WTC11 (cell line): ENCODE results near the gene ARVCF. TPM values are rescaled to one million over a fixed set of nuclear protein-coding genes. Genes with fewer than 3 reads are reported as not detected.

ENCODE experiments used
- ATAC-seq: fragments of 200-7000 bp; cut with Tn5 transposase; 2 replicates; pipeline ENCODE4 v1.10.0; 2021; ENCODE audit warnings: mild to moderate bottlenecking, moderate library complexity
- CTCF ChIA-PET: fragments of 300-600 bp; sonication (Branson Sonifier 250); formaldehyde crosslinking; loops from one replicate; lab custom pipeline; 2021; ENCODE audit warnings: antibody characterized with exemption; lab: Charles Lee
- POLR2A ChIA-PET: fragments of 350-600 bp; sonication (Branson Sonifier 250); formaldehyde crosslinking; loops from one replicate; lab custom pipeline; 2021; ENCODE audit warnings: antibody characterized with exemption; lab: Charles Lee
- DNase-seq: peaks from one replicate; pipeline ENCODE4 v3.0.0; 2021; ENCODE audit warnings: low spot score
- H3K27ac Mint-ChIP-seq: 2 replicates; pipeline ENCODE4 v1.8.0; 2021; ENCODE audit warnings: mixed read lengths
- H3K27me3 Mint-ChIP-seq: 2 replicates; pipeline ENCODE4 v1.8.0; 2021; ENCODE audit warnings: low read depth, mild to moderate bottlenecking, moderate library complexity, mixed read lengths
- H3K36me3 Mint-ChIP-seq: 2 replicates; pipeline ENCODE4 v1.8.0; 2021; ENCODE audit warnings: mixed read lengths
- H3K4me1 Mint-ChIP-seq: 2 replicates; pipeline ENCODE4 v1.8.0; 2022; ENCODE audit warnings: mixed read lengths
- H3K4me3 Mint-ChIP-seq: 2 replicates; pipeline ENCODE4 v1.8.0; 2021; ENCODE audit warnings: mild to moderate bottlenecking, moderate library complexity, mixed read lengths
- H3K9me3 Mint-ChIP-seq: 2 replicates; pipeline ENCODE4 v1.8.0; 2021; ENCODE audit warnings: mixed read lengths
- ATF3 ChIP-seq: sonication (generic); formaldehyde crosslinking; conservative IDR thresholded peaks from 2 replicates; pipeline ENCODE4 v1.8.1; 2022; ENCODE audit warnings: mild to moderate bottlenecking, missing genetic modification reagents
- ATF6 ChIP-seq: sonication (generic); formaldehyde crosslinking; IDR thresholded peaks from 2 replicates; pipeline ENCODE4 v1.8.1; 2023; ENCODE audit warnings: mild to moderate bottlenecking, missing genetic modification reagents
- E2F4 ChIP-seq: sonication (generic); formaldehyde crosslinking; IDR thresholded peaks from 2 replicates; pipeline ENCODE4 v1.8.1; 2022; ENCODE audit warnings: low read depth, mild to moderate bottlenecking, moderate library complexity, missing genetic modification reagents, borderline replicate concordance
- GRHL2 ChIP-seq: fragments of 250-450 bp; sonication (Bioruptor Pico); IDR thresholded peaks from 2 replicates; pipeline ENCODE4 v1.8.0; 2022; ENCODE audit warnings: mild to moderate bottlenecking, moderate library complexity; ENCODE audit not compliant: insufficient replicate concordance, severe bottlenecking
- HMGA2 ChIP-seq: fragments of 250-450 bp; sonication (Bioruptor Pico); IDR thresholded peaks from 2 replicates; pipeline ENCODE4 v1.4.0; 2021; ENCODE audit warnings: mild to moderate bottlenecking, moderate library complexity
- JUN ChIP-seq: sonication (generic); formaldehyde crosslinking; IDR thresholded peaks from 2 replicates; pipeline ENCODE4 v1.8.0; 2023; ENCODE audit warnings: mild to moderate bottlenecking, missing genetic modification reagents
- MAX ChIP-seq: sonication (generic); formaldehyde crosslinking; IDR thresholded peaks from 2 replicates; pipeline ENCODE4 v1.8.0; 2022; ENCODE audit warnings: mild to moderate bottlenecking, missing genetic modification reagents
- NFATC4 ChIP-seq: fragments of 250-450 bp; sonication (Bioruptor Pico); IDR thresholded peaks from 2 replicates; pipeline ENCODE4 v1.9.0; 2021; ENCODE audit warnings: mild to moderate bottlenecking
- NR2C2 ChIP-seq: sonication (generic); formaldehyde crosslinking; IDR thresholded peaks from 2 replicates; pipeline ENCODE4 v1.8.0; 2022; ENCODE audit warnings: mild to moderate bottlenecking, missing genetic modification reagents
- PREB ChIP-seq: sonication (generic); formaldehyde crosslinking; IDR thresholded peaks from 2 replicates; pipeline ENCODE4 v1.8.1; 2022; ENCODE audit warnings: mild to moderate bottlenecking, missing genetic modification reagents, moderate library complexity, borderline replicate concordance
- RELA ChIP-seq: sonication (generic); formaldehyde crosslinking; IDR thresholded peaks from 2 replicates; pipeline ENCODE4 v1.8.1; 2022; ENCODE audit warnings: missing genetic modification reagents, mild to moderate bottlenecking, borderline replicate concordance
- TP53 ChIP-seq: sonication (generic); formaldehyde crosslinking; IDR thresholded peaks from 2 replicates; pipeline ENCODE4 v1.8.1; 2023; ENCODE audit warnings: mild to moderate bottlenecking, missing genetic modification reagents
- USF1 ChIP-seq: sonication (generic); formaldehyde crosslinking; IDR thresholded peaks from 2 replicates; pipeline ENCODE4 v1.8.0; 2022; ENCODE audit warnings: mild to moderate bottlenecking, missing genetic modification reagents
- ZMAT4 ChIP-seq: fragments of 250-450 bp; sonication (Bioruptor Pico); IDR thresholded peaks from 2 replicates; pipeline ENCODE4 v1.9.0; 2021; ENCODE audit warnings: mild to moderate bottlenecking
- ZSCAN18 ChIP-seq: fragments of 250-450 bp; sonication (Bioruptor Pico); IDR thresholded peaks from 2 replicates; pipeline ENCODE4 v2.1.2; 2022; ENCODE audit warnings: mild to moderate bottlenecking, moderate library complexity
- total RNA-seq: library from RNA; stranded (reverse); gene quantifications from 3 replicates; pipeline ENCODE4 v1.2.3, GENCODE V29; 2021
- TF ChIP-seq, protein P1 (sequence below): sonication (generic); formaldehyde crosslinking; IDR thresholded peaks from 2 replicates; pipeline ENCODE4 v1.8.0; 2022; ENCODE audit warnings: mild to moderate bottlenecking, missing genetic modification reagents
- TF ChIP-seq, protein P2 (sequence below): sonication (generic); formaldehyde crosslinking; conservative IDR thresholded peaks from 2 replicates; pipeline ENCODE4 v1.8.1; 2023; ENCODE audit warnings: mild to moderate bottlenecking, low read depth, missing genetic modification reagents, moderate library complexity

Gene ARVCF
- total RNA-seq, 1 experiment from 2014 or later: 65.4 TPM

DNA sequence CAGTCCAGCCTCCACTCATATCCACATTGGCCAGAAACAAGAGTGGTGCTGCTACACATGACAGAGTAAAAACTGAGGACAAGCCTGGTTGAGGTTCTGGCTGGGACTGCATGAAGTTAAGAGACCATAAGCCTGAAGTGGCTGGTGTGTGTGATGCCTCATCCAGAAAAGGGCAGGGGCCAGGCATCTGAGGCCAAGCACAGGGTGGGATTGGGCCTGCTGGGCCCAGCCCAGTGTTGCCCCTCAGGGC, 25.3 kb downstream of the ARVCF start:
- Mint-ChIP-seq H3K4me1 (peaks cover under 1% of the 10 kb centered on the region; the same call in 1 of the 2 replicates), H3K27me3 (no peaks in the 10 kb centered on the region), H3K9me3 (no peaks in the 10 kb centered on the region), H3K36me3 (no peaks in the 10 kb centered on the region), H3K27ac (no peak overlapping the region), H3K4me3 (no peak overlapping the region)
- TF ChIP-seq HMGA2 (CRISPR knock-in tag): no peak
- TF ChIP-seq, protein P1, sequence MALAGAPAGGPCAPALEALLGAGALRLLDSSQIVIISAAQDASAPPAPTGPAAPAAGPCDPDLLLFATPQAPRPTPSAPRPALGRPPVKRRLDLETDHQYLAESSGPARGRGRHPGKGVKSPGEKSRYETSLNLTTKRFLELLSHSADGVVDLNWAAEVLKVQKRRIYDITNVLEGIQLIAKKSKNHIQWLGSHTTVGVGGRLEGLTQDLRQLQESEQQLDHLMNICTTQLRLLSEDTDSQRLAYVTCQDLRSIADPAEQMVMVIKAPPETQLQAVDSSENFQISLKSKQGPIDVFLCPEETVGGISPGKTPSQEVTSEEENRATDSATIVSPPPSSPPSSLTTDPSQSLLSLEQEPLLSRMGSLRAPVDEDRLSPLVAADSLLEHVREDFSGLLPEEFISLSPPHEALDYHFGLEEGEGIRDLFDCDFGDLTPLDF (CRISPR knock-in tag): no peak
- POLR2A ChIA-PET: no interaction called here
- CTCF ChIA-PET: interaction anchor here (0.8 to 2.0 kb wide), 3 partner anchors 18 to 38 kb away, joined by 4 to 7 read pairs (median 4); no protein-coding TSS in a partner anchor
- DNase-seq: no peak
- no peak for ATAC-seq

DNA sequence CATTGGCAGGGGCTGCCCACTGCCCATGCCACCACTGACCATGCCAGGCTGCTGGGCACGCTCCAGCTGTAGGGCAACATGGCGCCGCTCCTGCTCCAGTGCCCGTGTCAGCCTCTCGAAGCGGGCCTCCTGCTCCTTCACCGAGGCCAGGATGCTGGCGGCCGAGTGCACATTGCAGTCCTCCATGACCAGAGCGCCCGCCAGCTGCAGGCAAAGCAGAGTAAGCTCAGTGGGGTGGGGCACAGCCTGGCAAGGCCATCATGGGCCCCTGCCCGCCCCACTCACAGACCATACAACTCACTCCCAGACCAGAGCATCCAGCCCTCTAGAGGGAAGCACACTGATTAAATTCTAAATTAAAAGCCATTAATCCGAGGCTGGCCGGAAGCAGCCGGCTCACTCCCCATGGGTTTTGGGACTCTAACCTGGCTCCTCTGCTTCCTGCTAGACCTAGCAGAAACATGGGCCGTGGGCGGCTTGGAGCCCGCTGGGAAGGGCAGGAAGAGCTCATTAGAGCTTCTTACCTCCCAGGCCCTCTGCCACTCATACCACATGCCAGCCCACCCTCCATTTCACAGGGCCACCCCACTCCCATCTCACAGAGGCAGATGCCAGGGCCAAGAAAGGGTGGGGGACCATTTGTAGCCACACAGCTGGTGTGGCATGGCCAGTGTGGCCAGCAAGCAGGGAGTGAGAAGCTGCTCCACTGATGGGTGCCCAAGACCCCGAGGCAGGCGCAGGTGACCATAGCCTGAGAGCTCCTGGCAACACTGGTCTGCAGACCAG, 25.8 kb downstream of the ARVCF start:
- POLR2A ChIA-PET: no interaction called here
- no peak for DNase-seq
- Mint-ChIP-seq H3K27ac (no peak overlapping the region), H3K9me3 (no peaks in the 10 kb centered on the region), H3K4me3 (no peak overlapping the region), H3K27me3 (no peaks in the 10 kb centered on the region), H3K4me1 (peaks cover 5% of the 10 kb centered on the region; the same call in 1 of the 2 replicates), H3K36me3 (no peaks in the 10 kb centered on the region)
- TF ChIP-seq E2F4 (CRISPR knock-in tag) (no peak), GRHL2 (CRISPR knock-in tag) (no peak), PREB (CRISPR knock-in tag) (no peak), ZMAT4 (CRISPR knock-in tag) (no peak), MAX (CRISPR knock-in tag) (no peak), USF1 (no peak)
- ATAC-seq: no peak
- CTCF ChIA-PET: interaction anchor here (0.8 to 3.3 kb wide), 6 partner anchors 17 to 37 kb away, joined by 3 to 18 read pairs (median 4); no protein-coding TSS in a partner anchor

DNA sequence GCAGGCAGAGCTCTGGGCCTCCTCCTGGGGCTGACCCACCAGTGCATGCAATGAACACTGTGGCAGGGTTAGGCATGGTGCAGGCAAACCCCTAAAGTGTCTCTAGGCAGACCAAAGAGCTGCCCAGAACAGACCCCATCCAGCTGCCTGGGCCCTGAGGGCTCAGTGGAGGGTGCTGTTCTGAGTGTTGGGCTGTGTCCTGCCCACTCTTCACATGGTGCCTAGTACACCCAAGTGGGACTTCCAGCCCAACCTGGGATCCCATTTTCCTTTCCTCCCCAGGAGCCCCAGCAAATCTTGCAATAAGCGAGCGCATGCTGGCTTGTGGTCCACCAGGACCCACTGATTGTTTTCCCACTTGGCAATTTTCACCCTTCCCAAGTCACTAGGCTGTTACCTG, 26.4 kb downstream of the ARVCF start:
- ChIA-PET POLR2A (interaction anchor here (1.0 kb wide), 1 partner anchor 9 kb away, joined by 3 read pairs; no protein-coding TSS in a partner anchor), CTCF (interaction anchor here (1.0 to 3.3 kb wide), 4 partner anchors 16 to 37 kb away, joined by 3 to 18 read pairs (median 5); no protein-coding TSS in a partner anchor)
- H3K4me3 Mint-ChIP-seq: no peak overlapping the region
- DNase-seq: no peak
- TF ChIP-seq NFATC4 (no peak), ATF6 (CRISPR knock-in tag) (no peak), TP53 (no peak), ZSCAN18 (no peak), JUN (CRISPR knock-in tag) (no peak), ZMAT4 (CRISPR knock-in tag) (no peak), NR2C2 (no peak), RELA (no peak), ATF3 (no peak)
- TF ChIP-seq, protein P2, sequence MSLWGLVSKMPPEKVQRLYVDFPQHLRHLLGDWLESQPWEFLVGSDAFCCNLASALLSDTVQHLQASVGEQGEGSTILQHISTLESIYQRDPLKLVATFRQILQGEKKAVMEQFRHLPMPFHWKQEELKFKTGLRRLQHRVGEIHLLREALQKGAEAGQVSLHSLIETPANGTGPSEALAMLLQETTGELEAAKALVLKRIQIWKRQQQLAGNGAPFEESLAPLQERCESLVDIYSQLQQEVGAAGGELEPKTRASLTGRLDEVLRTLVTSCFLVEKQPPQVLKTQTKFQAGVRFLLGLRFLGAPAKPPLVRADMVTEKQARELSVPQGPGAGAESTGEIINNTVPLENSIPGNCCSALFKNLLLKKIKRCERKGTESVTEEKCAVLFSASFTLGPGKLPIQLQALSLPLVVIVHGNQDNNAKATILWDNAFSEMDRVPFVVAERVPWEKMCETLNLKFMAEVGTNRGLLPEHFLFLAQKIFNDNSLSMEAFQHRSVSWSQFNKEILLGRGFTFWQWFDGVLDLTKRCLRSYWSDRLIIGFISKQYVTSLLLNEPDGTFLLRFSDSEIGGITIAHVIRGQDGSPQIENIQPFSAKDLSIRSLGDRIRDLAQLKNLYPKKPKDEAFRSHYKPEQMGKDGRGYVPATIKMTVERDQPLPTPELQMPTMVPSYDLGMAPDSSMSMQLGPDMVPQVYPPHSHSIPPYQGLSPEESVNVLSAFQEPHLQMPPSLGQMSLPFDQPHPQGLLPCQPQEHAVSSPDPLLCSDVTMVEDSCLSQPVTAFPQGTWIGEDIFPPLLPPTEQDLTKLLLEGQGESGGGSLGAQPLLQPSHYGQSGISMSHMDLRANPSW (CRISPR knock-in tag): no peak
- H3K9me3 Mint-ChIP-seq: no peaks in the 10 kb centered on the region
- peaks cover 5% of the 10 kb centered on the region; the same call in 1 of the 2 replicates for H3K4me1 Mint-ChIP-seq
- no peaks in the 10 kb centered on the region for H3K27me3 Mint-ChIP-seq
- no peaks in the 10 kb centered on the region for H3K36me3 Mint-ChIP-seq
- ATAC-seq: no peak
- no peak overlapping the region for H3K27ac Mint-ChIP-seq
